ENCODE results near the gene SHLD2.
"Not testable (repeated sequence)": the region's sequence is repeated elsewhere in the genome, so short reads cannot be mapped to it uniquely, and the experiment has no call there.

The SHLD2 gene

GRCh38 chr10:87210309-87210708 is 115.3 kb downstream of the SHLD2 start:
- CTCF ChIA-PET; DNase-seq (ENCODE audit: extremely low spot score); POLR2A ChIA-PET: not testable (repeated sequence)

DNA sequence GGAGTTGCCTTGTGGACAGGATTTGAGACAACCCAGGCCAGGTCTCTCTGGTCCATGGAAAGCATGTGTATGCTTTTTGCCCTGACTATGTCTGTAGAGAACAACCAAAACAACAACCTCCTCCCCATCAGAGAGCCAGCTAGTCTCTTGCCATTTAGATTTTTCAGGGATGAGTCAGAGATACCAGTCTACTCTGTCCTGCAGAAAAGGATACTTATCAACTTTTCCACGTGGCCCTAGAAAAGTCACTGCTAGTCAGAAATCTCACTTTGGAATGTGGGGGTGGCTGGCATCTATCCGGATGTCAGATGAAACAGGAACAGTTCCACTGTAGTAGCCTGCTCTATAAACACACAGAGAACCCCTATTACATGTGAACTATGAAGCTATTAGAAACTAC is 116.8 kb downstream of the SHLD2 start:
- CTCF ChIA-PET; POLR2A ChIA-PET; DNase-seq (ENCODE audit: extremely low spot score): not testable (repeated sequence)

GRCh38 chr10:87213150-87213765 is 118.3 kb downstream of the SHLD2 start:
- DNase-seq (ENCODE audit: extremely low spot score); POLR2A ChIA-PET; CTCF ChIA-PET: not testable (repeated sequence)

DNA sequence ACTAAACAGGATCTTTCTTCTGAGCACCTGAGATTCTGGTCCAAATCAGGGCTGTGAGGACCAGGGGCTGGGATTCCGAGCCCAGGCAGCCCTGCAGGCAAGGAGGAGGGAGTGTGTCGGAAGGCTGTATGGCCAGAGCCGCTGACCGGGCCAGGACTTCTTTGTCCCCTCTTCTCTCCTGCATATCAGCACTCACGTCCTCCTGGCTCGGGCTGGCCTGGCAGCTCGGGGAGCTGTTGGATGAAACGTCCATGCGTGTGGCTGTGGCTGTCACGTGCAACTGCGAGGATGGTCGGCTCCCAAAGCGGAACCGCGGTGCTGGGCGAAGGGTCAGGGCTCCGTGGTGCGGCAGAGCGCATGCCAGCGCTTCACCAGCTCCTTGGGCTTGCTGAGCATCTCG is 118.8 kb downstream of the SHLD2 start:
- DNase-seq (ENCODE audit: extremely low spot score); CTCF ChIA-PET; POLR2A ChIA-PET: not testable (repeated sequence)

DNA sequence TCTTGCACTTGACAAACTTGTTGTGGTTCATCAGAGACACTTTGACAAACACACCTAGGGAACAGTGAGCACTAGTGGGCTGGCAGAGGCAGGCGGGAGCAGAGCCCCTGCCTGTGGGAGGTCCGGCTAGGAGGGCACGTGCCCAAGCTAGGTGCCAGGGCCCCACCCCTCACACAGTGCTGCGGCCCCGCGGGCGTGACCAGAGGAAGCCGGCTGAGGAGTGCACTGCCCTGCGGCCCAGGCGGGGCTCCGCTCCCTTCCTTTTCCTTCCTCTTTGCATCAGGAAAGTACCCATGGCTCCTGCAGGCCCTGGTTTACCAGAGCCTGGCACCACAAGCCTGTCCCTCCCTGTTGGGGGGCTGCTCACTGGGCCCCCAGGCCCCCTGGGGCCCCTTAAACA is 121.1 kb downstream of the SHLD2 start:
- DNase-seq (ENCODE audit: extremely low spot score); POLR2A ChIA-PET; CTCF ChIA-PET: not testable (repeated sequence)

GRCh38 chr10:87219370-87219769 is 124.4 kb downstream of the SHLD2 start:
- DNase-seq (ENCODE audit: extremely low spot score); POLR2A ChIA-PET; CTCF ChIA-PET: not testable (repeated sequence)

GRCh38 chr10:87222789-87223188 is 127.8 kb downstream of the SHLD2 start:
- CTCF ChIA-PET; POLR2A ChIA-PET; DNase-seq (ENCODE audit: extremely low spot score): not testable (repeated sequence)

GRCh38 chr10:87225148-87225547 is 130.1 kb downstream of the SHLD2 start, which contains the start of gene NUTM2A:
Gene NUTM2A (plus strand): TSS chr10:87225448. CDS start chr10:87225831, 383 bp downstream.
- POLR2A ChIA-PET; CTCF ChIA-PET; DNase-seq (ENCODE audit: extremely low spot score): not testable (repeated sequence)

GRCh38 chr10:87228247-87228646 is 133.2 kb downstream of the SHLD2 start:
- POLR2A ChIA-PET; DNase-seq (ENCODE audit: extremely low spot score); CTCF ChIA-PET: not testable (repeated sequence)

- POLR2A ChIA-PET; CTCF ChIA-PET; DNase-seq (ENCODE audit: extremely low spot score): not testable (repeated sequence)
Measured at GRCh38 chr10:87229211-87229610, 134.2 kb downstream of the SHLD2 start.

GRCh38 chr10:87234854-87235253 is 139.8 kb downstream of the SHLD2 start:
- POLR2A ChIA-PET; CTCF ChIA-PET; DNase-seq (ENCODE audit: extremely low spot score): not testable (repeated sequence)

GRCh38 chr10:87237244-87237643 is 142.2 kb downstream of the SHLD2 start:
- DNase-seq (ENCODE audit: extremely low spot score); CTCF ChIA-PET; POLR2A ChIA-PET: not testable (repeated sequence)

GRCh38 chr10:87239346-87239808 is 144.4 kb downstream of the SHLD2 start:
- POLR2A ChIA-PET; DNase-seq (ENCODE audit: extremely low spot score); CTCF ChIA-PET: not testable (repeated sequence)

Measured in GM10248 (cell line).